Activated naive CD4-positive, alpha-beta T cell treated with anti-CD3 and anti-CD28 coated beads, Interleukin-2, amount 50 U/mL, for 24 hours (primary cell): ENCODE results near the gene SLC6A4.
A peak's percentile ranks its signal among the peaks of the same experiment; 100 is the strongest.
"Not testable (repeated sequence)": the region's sequence is repeated elsewhere in the genome, so short reads cannot be mapped to it uniquely, and the experiment has no call there.

Experiments
- H3K27ac Mint-ChIP-seq: one replicate; pipeline ENCODE4 v1.8.0; 2021; ENCODE audit warnings: mild to moderate bottlenecking, mixed read lengths
- H3K27me3 Mint-ChIP-seq: one replicate; pipeline ENCODE4 v1.8.0; 2021; ENCODE audit warnings: mixed read lengths
- H3K36me3 Mint-ChIP-seq: one replicate; pipeline ENCODE4 v1.8.0; 2021; ENCODE audit warnings: mixed read lengths
- H3K4me1 Mint-ChIP-seq: one replicate; pipeline ENCODE4 v1.8.0; 2021; ENCODE audit warnings: mixed read lengths
- H3K4me3 Mint-ChIP-seq: one replicate; pipeline ENCODE4 v1.8.0; 2021; ENCODE audit warnings: mild to moderate bottlenecking, mixed read lengths
- H3K9me3 Mint-ChIP-seq: one replicate; pipeline ENCODE4 v1.8.0; 2021; ENCODE audit warnings: mixed read lengths

Gene SLC6A4

GRCh38 chr17:30176855-30177254 lies 58.6 kb downstream of the SLC6A4 start:
- Mint-ChIP-seq H3K27me3 (no peaks in the 10 kb centered on the region), H3K4me1 (peaks cover 16% of the 10 kb centered on the region), H3K36me3 (peaks cover 9% of the 10 kb centered on the region), H3K4me3 (no peak overlapping the region), H3K27ac (no peak overlapping the region), H3K9me3 (no peaks in the 10 kb centered on the region)

- peaks cover 27% of the 10 kb centered on the region for H3K4me1 Mint-ChIP-seq
- peaks cover 11% of the 10 kb centered on the region for H3K36me3 Mint-ChIP-seq
Measured at GRCh38 chr17:30174556-30174955, 60.9 kb downstream of the SLC6A4 start.

DNA sequence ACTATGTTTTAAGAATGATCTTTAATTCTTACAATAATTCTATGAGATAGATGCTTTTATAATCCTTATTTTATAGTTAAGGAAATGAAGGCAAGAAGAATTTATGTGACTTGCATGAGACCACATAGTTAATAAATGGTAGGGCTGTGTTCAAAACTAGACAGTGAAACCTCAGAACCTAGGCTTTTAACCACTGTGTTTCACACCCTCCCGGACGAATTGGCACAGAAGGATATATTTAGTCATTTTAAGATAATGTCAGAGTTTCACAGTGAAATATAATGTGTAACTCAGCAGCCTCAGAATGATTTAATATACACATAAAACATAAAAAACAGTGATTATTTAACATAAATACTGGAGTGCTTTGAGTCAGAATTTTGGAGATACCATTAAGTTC lies 61.8 kb downstream of the SLC6A4 start:
- Mint-ChIP-seq H3K9me3 (no peaks in the 10 kb centered on the region), H3K36me3 (peaks cover 13% of the 10 kb centered on the region), H3K27ac (no peak overlapping the region), H3K27me3 (no peaks in the 10 kb centered on the region), H3K4me1 (peaks cover 31% of the 10 kb centered on the region), H3K4me3 (no peak overlapping the region)

More at GRCh38 chr17:30174556-30174955, 60.9 kb downstream of the SLC6A4 start:
- H3K9me3 Mint-ChIP-seq: no peaks in the 10 kb centered on the region
- no peak overlapping the region for H3K27ac Mint-ChIP-seq
- H3K27me3 Mint-ChIP-seq: no peaks in the 10 kb centered on the region
- H3K4me3 Mint-ChIP-seq: no peak overlapping the region

GRCh38 chr17:30172560-30172959 lies 62.9 kb downstream of the SLC6A4 start:
- Mint-ChIP-seq H3K4me1 (peaks cover 31% of the 10 kb centered on the region), H3K36me3 (peaks cover 13% of the 10 kb centered on the region), H3K27ac (no peak overlapping the region), H3K9me3 (no peaks in the 10 kb centered on the region), H3K27me3 (no peaks in the 10 kb centered on the region), H3K4me3 (no peak overlapping the region)

DNA sequence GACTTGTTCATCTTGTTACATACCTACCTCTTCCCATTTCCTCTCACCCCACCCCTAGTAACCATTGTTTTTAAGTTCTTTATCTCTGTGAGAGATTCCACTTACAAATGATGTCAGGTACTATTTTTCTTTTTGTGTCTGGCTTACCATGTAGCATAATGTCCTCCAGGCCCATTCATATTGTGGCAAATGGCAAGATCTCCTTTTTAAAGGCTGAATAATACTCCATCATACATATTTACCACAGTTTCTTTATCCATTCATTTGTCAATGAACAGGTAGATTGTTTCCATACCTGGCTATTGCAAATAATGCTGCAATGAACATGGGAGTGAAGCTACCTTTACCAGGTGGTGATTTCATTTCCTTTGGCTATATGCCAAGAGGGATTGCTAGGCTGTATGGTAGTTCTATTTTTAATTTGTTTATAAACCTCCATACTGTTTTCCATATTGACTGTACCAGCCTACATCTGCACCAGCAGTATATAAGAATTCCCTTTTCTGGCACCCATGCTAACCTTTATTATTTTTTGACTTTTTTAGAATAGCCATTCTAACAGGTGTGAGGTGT lies 65.0 kb downstream of the SLC6A4 start:
- H3K9me3 Mint-ChIP-seq: no peaks in the 10 kb centered on the region
- peaks cover 33% of the 10 kb centered on the region for H3K4me1 Mint-ChIP-seq
- no peak overlapping the region for H3K27ac Mint-ChIP-seq
- no peak overlapping the region for H3K4me3 Mint-ChIP-seq
- no peaks in the 10 kb centered on the region for H3K27me3 Mint-ChIP-seq
- peaks cover 12% of the 10 kb centered on the region for H3K36me3 Mint-ChIP-seq

- Mint-ChIP-seq H3K4me1 (peaks cover 29% of the 10 kb centered on the region), H3K27ac (no peak overlapping the region), H3K9me3 (no peaks in the 10 kb centered on the region), H3K36me3 (peaks cover 18% of the 10 kb centered on the region), H3K27me3 (no peaks in the 10 kb centered on the region), H3K4me3 (no peak overlapping the region)
Measured at GRCh38 chr17:30165960-30166359, 69.5 kb downstream of the SLC6A4 start.

DNA sequence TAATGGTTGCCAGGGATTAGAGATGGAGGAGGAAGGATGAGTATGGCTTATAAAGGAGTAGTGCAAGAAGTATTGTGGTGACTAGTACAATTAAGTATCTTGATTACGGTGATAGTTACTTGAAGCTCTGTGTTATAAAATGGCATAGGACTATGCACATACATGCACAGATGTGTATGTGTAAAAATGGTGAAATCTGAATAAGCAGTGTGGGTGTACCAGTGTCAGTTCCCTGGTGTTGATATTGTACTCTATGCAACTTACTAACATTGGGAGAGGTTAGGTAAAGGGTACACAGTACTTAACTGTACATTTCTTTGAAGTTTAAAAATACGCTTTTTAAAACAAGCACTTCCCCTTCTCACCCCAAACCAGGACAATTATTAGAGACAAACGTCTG lies 70.3 kb downstream of the SLC6A4 start:
- H3K27ac Mint-ChIP-seq: no peak overlapping the region
- H3K4me1 Mint-ChIP-seq: peaks cover 28% of the 10 kb centered on the region
- H3K27me3 Mint-ChIP-seq: no peaks in the 10 kb centered on the region
- H3K9me3 Mint-ChIP-seq: peaks cover under 1% of the 10 kb centered on the region
- peaks cover 20% of the 10 kb centered on the region for H3K36me3 Mint-ChIP-seq
- no peak overlapping the region for H3K4me3 Mint-ChIP-seq

DNA sequence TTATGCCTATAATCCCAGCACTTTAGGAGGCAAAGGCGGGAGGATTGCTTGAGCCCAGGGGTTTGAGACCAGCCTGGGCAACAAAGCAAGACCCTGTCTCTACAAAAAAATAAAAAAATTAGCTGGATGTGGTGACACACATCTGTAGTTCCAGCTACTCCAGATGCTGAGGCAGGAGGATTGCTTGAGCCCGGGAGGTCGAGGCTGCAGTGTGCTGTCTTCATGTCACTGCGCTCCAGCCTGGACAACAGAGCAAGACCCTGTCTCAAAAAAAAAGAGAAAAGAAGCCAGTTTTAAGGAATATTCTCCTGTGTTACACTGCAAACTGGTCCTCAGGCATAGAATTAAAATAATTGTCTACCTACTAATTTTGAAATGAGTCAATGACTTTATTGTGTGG lies 71.0 kb downstream of the SLC6A4 start:
- Mint-ChIP-seq H3K36me3 (peaks cover 24% of the 10 kb centered on the region), H3K27me3 (no peaks in the 10 kb centered on the region), H3K4me1 (peaks cover 33% of the 10 kb centered on the region), H3K27ac (no peak overlapping the region), H3K4me3 (no peak overlapping the region), H3K9me3 (peaks cover 5% of the 10 kb centered on the region)

DNA sequence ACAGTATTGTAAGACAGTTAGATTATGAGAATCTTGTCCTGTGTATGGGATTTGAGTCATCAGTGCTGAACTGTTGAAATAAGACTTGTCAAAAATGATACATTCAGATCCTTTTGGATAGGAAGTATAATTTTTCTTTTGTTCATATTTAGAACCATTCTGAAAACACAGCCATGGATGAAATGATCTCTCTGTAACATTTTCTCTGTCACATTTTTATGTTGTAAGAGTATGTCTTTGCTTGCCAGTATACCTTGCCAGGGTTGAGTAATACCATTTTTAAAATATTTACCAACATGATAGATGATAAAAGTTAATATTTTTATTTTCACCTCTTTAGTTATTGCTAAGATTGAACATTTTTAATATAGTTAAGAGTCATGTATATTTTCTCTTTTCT lies 73.9 kb downstream of the SLC6A4 start:
- no peaks in the 10 kb centered on the region for H3K27me3 Mint-ChIP-seq
- peaks cover 40% of the 10 kb centered on the region for H3K36me3 Mint-ChIP-seq
- no peak overlapping the region for H3K4me3 Mint-ChIP-seq
- H3K9me3 Mint-ChIP-seq: peaks cover 13% of the 10 kb centered on the region
- peaks cover 55% of the 10 kb centered on the region for H3K4me1 Mint-ChIP-seq
- no peak overlapping the region for H3K27ac Mint-ChIP-seq

- Mint-ChIP-seq H3K27me3 (no peaks in the 10 kb centered on the region), H3K27ac (no peak overlapping the region), H3K4me1 (peaks cover 55% of the 10 kb centered on the region), H3K9me3 (peaks cover 13% of the 10 kb centered on the region), H3K4me3 (no peak overlapping the region), H3K36me3 (peaks cover 43% of the 10 kb centered on the region)
Measured at GRCh38 chr17:30160419-30161172, 74.9 kb downstream of the SLC6A4 start.

DNA sequence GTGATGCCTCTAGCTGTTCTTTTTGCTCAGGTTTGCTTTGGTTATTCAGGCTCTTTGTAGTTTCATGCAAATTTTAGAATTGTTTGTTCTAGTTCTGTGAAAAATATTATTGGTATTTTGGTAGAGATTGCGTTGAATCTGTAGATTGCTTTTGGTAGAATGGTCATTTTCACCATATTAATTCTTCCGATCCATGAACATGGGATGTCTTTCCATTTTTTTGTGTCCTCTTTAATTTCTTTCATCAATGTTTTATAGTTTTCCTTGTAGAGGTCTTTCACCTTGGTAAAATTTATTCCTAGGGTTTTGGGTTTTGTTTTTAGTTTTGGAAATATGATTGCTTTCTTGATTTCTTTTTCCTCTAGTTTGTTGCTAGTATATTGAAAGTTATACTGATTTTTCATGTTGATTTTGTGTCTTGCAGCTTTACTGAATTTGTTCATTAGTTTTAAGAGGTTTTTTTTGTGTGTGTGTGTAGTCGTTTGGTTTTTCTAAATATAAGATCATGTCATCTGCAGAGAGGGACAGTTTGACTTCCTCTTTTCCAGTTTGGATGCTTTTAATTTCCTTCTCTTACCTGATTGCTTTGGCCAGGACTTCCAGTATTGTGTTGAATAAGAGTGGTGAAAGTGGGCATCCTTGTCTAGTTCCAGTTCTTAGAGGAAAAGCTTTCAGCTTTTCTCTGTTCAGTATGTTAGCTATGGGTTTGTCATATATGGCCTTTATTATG lies 76.4 kb downstream of the SLC6A4 start:
- Mint-ChIP-seq H3K27ac (peak overlapping the region; percentile 32), H3K9me3 (peaks cover 13% of the 10 kb centered on the region), H3K4me3 (no peak overlapping the region), H3K4me1 (peaks cover 51% of the 10 kb centered on the region), H3K36me3 (peaks cover 40% of the 10 kb centered on the region), H3K27me3 (no peaks in the 10 kb centered on the region)

DNA sequence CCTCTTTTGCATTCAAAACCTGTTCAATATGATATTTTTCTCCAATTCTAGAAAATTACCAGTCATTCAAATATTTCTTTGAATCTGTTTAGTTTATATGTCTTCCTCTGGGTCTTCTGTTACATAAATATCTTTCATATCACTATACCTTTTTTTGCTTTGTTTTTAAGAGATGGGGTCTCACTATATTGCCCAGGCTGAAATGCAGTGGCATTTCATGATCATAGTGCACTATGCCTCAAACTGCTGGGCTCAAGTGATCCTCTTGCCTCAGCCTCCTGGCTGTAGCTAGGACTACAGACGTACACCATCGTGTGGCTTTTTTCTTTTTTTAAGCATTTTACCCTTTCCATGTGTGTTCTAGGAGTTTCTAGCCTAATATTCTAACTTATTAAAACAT lies 80.1 kb downstream of the SLC6A4 start:
- peaks cover 58% of the 10 kb centered on the region for H3K4me1 Mint-ChIP-seq
- peaks cover 39% of the 10 kb centered on the region for H3K36me3 Mint-ChIP-seq
- H3K4me3 Mint-ChIP-seq: no peak overlapping the region
- H3K9me3 Mint-ChIP-seq: peaks cover 13% of the 10 kb centered on the region
- H3K27me3 Mint-ChIP-seq: no peaks in the 10 kb centered on the region
- peak overlapping the region; percentile 8 for H3K27ac Mint-ChIP-seq

DNA sequence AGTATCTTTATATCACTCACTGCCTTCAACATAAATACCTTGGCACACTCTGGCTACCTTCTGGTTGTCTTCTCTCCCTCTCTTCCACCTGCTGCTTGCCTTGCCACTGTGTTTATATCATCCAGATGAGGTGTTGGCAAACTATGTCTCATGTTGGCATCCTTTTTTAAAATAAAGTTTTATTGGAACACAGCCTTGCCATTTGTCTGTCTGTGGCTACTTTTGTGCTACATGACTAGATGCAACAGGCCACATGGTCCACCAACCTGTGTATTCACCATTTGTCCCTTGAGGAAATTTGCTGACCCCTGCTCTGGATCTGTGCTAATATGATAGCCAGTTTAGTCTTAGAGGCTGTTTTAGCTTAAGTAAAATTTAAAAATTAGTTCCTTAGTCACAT lies 82.0 kb downstream of the SLC6A4 start:
- H3K27me3 Mint-ChIP-seq: no peaks in the 10 kb centered on the region
- no peak overlapping the region for H3K27ac Mint-ChIP-seq
- peaks cover 53% of the 10 kb centered on the region for H3K4me1 Mint-ChIP-seq

DNA sequence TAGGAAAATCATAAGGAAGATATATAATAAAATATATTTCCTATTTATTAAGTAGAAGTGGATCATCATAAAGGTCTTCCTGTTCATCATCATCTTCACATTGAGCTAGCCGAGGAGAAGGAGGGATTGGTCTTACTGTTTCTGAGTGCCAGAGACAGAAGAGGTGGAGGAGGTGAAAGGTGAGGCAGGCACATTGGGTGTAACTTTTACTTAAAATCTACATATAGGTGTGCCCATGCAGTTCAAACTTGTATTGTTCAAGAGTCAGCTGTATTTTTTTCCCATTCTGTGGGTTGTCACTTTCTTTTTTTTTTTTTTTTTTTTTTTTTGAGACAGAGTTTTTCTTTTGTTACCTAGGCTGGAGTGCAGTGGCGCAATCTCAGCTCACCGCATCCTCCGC lies 84.0 kb downstream of the SLC6A4 start:
- peaks cover 14% of the 10 kb centered on the region for H3K36me3 Mint-ChIP-seq
- no peak overlapping the region for H3K4me3 Mint-ChIP-seq
- H3K27me3 Mint-ChIP-seq: no peaks in the 10 kb centered on the region
- no peak overlapping the region for H3K27ac Mint-ChIP-seq
- H3K4me1 Mint-ChIP-seq: peaks cover 47% of the 10 kb centered on the region
- H3K9me3 Mint-ChIP-seq: no peaks in the 10 kb centered on the region

More for the DNA sequence above, 82.0 kb downstream of the SLC6A4 start:
- Mint-ChIP-seq H3K4me3 (no peak overlapping the region), H3K36me3 (peaks cover 23% of the 10 kb centered on the region), H3K9me3 (peaks cover 2% of the 10 kb centered on the region)

DNA sequence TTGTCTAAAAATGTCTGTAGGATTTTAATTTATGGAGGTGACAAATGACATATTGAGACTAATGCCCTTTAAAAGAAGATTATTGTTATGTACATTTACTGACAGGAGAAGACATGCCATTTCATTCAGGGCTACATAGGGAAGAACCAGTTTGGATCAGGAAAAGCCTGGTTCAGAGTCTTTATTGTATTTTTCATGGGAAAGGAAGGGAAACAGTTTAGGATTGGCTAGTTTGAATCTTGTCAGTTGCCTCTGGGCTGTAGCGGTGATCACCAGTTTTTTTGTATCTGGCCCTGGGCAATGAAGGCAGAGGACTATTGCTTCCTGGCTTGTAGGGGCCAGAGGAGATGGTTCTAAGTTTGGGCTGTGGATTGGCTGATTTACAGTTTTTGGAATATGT lies 87.1 kb downstream of the SLC6A4 start:
- H3K27ac Mint-ChIP-seq: no peak overlapping the region
- H3K36me3 Mint-ChIP-seq: peaks cover 11% of the 10 kb centered on the region
- no peaks in the 10 kb centered on the region for H3K27me3 Mint-ChIP-seq
- no peak overlapping the region for H3K4me3 Mint-ChIP-seq
- H3K4me1 Mint-ChIP-seq: peaks cover 45% of the 10 kb centered on the region
- H3K9me3 Mint-ChIP-seq: no peaks in the 10 kb centered on the region

DNA sequence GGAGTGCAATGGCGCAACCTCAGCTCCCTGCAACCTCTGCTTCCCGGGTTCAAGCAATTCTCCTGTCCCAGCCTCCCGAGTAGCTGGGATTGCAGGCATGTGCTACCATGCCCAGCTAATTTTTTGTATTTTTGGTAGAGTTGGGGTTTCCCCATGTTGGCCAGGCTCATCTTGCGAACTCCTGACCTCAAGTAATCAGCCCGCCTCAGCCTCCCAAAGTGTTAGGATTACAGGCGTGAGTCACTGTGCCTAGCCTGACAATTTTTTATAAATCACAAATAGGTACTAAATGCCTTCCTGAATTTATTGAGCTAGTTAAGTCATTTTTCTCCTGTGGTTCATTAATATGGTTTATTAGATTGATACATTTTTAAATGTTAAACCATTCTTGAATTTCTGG lies 87.6 kb downstream of the SLC6A4 start:
- H3K36me3 Mint-ChIP-seq, H3K27ac Mint-ChIP-seq, H3K27me3 Mint-ChIP-seq, H3K4me3 Mint-ChIP-seq, H3K9me3 Mint-ChIP-seq: not testable (repeated sequence)
- peaks cover 47% of the 10 kb centered on the region for H3K4me1 Mint-ChIP-seq
